GM23248 (cell line): Measurements from ENCODE around the gene PATJ.

Experiments
- EZH2 ChIP-seq: fragments of 200-600 bp; sonication (generic); IDR thresholded peaks from 2 replicates; pipeline ENCODE4 v1.6.1; 2018; ENCODE audit warnings: antibody characterized with exemption, mild to moderate bottlenecking; ENCODE audit not compliant: insufficient read depth, poor library complexity, severe bottlenecking
- EZH2phosphoT487 ChIP-seq: fragments of 200-600 bp; sonication (generic); IDR thresholded peaks from 2 replicates; pipeline ENCODE4 v1.6.1; 2018; ENCODE audit warnings: antibody characterized with exemption, moderate library complexity, mild to moderate bottlenecking, low read depth; ENCODE audit not compliant: insufficient read depth

DNA sequence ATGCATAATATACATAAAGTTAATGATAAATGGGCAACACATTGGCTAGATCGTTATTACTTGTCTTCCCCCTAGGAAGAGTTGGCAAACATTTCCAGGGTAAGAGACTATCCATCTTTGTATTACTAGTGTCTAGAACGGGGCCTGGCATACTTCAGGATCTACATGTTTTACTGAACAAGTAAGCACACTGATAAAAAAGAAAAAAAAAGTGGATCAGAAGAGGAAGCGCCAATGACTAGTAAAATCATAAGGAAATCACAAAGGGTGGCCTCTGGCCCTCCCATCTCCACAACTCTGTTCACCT lies 17.8 kb upstream of the PATJ start:
- no peak for TF ChIP-seq EZH2phosphoT487
- no peak for TF ChIP-seq EZH2
